ENCODE data around the gene FRG2B.
"Not testable (repeated sequence)": the region's sequence is repeated elsewhere in the genome, so short reads cannot be mapped to it uniquely, and the experiment has no call there.

Gene FRG2B

DNA sequence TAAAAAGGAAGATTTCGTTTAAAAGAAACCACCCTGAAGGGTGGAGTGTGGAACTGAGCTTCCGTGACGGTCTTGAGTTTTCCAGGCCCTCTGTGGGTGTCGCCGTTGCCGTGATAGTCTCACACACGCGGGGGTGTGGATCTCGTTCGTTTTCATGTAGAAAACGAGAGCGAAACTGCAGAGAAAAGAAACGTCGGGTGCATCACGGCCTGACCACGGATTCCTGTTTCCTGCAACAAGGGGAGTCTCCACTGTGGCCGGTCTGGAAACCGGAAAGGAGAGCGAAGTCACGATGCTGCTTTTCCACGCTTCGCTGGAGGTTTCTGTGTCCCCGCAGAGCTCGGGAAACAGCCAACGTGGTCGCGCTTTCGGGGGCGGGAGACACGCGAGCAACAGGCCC lies 4.1 kb downstream of the FRG2B start:
- H3K27ac ChIP-seq (ENCODE audit: low read length); H3K4me1 ChIP-seq (ENCODE audit: control insufficient read depth, insufficient read depth, low read length); H3K9ac ChIP-seq (ENCODE audit: low read length in 2 of 2); H3K36me3 ChIP-seq (ENCODE audit: control insufficient read depth in 2 of 2, insufficient read depth in 2 of 2, low read length in 2 of 2); H3K4me3 ChIP-seq (ENCODE audit: low read length in 2 of 2); H3K9me3 ChIP-seq (ENCODE audit: control insufficient read depth in 2 of 2, low read length in 2 of 2): not testable (repeated sequence)
- H3K27me3 ChIP-seq (ENCODE audit: control insufficient read depth in 1 of 2, insufficient read depth in 2 of 2, low read length in 2 of 2), result peaks cover 14 to 15% of the 10 kb centered on the region in 2 donors

DNA sequence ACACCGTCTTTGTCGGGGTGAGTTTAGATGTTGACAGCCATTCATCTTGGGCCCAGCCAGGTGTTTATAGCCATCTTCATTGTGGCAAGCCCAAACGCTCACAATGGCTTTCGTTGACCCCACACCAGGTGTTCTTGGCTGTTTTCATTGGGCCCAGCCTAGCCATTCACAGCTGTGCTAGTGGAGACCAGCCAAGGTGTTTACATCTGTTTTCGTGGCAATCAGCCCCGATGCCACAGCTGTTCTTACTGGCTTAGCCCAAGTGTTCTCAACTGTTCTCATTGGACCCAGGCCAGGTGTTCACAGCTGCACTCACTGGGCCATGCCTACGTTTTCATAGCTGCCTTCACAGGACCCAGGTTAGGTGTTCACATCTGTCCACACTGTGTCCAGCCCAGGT lies 7.7 kb downstream of the FRG2B start:
- no peaks in the 10 kb centered on the region for H3K9me3 ChIP-seq (ENCODE audit: control insufficient read depth in 2 of 2, low read length in 2 of 2)
- H3K27ac ChIP-seq (ENCODE audit: low read length), result no peak overlapping the region
- no peak overlapping the region for H3K4me3 ChIP-seq (ENCODE audit: low read length in 2 of 2)
- H3K9ac ChIP-seq (ENCODE audit: low read length in 2 of 2), result no peak overlapping the region
- peaks cover 14 to 15% of the 10 kb centered on the region in 2 donors for H3K27me3 ChIP-seq (ENCODE audit: control insufficient read depth in 1 of 2, insufficient read depth in 2 of 2, low read length in 2 of 2)
- no peaks in the 10 kb centered on the region for H3K36me3 ChIP-seq (ENCODE audit: control insufficient read depth in 2 of 2, insufficient read depth in 2 of 2, low read length in 2 of 2)
- no peaks in the 10 kb centered on the region for H3K4me1 ChIP-seq (ENCODE audit: control insufficient read depth, insufficient read depth, low read length)

DNA sequence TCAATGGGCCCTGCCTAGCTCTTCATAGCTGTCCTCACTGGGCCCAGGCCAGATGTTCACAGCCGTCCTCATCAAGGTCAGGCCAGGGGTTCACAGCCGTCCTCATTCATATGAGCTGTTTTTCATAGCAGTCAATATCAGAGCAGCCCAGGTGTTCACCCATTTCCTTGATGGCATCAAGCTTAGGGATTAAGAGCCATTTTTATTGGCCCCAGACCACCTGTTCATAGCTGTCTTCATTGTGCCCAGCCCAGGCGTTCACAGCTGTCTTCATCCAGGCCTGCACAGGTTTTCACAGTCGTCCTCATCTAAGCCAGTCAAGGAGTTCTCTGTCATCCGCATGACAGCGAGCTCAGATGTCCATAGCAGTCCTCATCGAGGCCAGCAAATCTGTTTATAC lies 9.4 kb downstream of the FRG2B start:
- H3K27ac ChIP-seq (ENCODE audit: low read length), result no peak overlapping the region
- no peaks in the 10 kb centered on the region for H3K9me3 ChIP-seq (ENCODE audit: control insufficient read depth in 2 of 2, low read length in 2 of 2)
- H3K36me3 ChIP-seq (ENCODE audit: control insufficient read depth in 2 of 2, insufficient read depth in 2 of 2, low read length in 2 of 2), result no peaks in the 10 kb centered on the region
- no peak overlapping the region for H3K9ac ChIP-seq (ENCODE audit: low read length in 2 of 2)
- peaks cover 14 to 15% of the 10 kb centered on the region in 2 donors for H3K27me3 ChIP-seq (ENCODE audit: control insufficient read depth in 1 of 2, insufficient read depth in 2 of 2, low read length in 2 of 2)
- H3K4me3 ChIP-seq (ENCODE audit: low read length in 2 of 2), result no peak overlapping the region
- H3K4me1 ChIP-seq (ENCODE audit: control insufficient read depth, insufficient read depth, low read length), result no peaks in the 10 kb centered on the region

DNA sequence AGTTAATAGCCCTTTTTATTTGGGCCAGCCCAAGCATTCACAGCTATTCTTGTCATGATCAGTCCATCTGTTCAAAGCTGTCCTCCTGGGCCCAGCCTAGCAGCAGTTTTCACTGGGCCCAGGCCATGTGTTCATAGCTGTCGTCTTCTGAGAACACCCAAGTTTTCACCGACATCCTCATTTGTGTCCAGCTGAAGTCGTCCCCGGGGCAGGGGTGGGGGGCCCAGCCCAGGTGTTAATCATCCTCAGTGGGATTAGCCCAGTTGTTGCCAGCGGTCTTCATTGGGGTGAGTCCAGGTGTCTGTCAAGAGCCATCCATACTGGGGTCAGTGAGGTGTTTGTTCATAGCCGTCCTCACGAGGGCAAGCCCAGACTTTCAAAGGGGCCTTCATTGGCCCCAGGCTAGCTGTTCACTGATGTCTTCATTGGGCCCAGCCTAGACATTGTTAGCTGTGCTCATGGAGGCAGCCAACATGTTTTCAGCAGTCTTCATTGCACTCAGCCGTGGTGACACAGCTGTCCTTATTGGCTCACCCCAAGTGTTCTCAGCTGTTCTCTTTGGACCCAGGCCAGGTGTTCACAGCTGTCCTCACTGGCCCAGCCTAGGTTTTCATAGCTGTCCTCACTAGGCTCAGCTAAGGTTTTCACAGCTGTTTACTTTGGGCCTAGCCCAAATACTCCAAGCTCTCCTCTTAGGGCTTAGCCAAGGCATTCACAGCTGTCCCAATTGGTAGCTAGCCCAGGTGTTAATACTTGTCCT lies 10.0 kb downstream of the FRG2B start:
- H3K27ac ChIP-seq (ENCODE audit: low read length), result no peak overlapping the region
- no peaks in the 10 kb centered on the region for H3K4me1 ChIP-seq (ENCODE audit: control insufficient read depth, insufficient read depth, low read length)
- H3K9ac ChIP-seq (ENCODE audit: low read length in 2 of 2), result no peak overlapping the region

DNA sequence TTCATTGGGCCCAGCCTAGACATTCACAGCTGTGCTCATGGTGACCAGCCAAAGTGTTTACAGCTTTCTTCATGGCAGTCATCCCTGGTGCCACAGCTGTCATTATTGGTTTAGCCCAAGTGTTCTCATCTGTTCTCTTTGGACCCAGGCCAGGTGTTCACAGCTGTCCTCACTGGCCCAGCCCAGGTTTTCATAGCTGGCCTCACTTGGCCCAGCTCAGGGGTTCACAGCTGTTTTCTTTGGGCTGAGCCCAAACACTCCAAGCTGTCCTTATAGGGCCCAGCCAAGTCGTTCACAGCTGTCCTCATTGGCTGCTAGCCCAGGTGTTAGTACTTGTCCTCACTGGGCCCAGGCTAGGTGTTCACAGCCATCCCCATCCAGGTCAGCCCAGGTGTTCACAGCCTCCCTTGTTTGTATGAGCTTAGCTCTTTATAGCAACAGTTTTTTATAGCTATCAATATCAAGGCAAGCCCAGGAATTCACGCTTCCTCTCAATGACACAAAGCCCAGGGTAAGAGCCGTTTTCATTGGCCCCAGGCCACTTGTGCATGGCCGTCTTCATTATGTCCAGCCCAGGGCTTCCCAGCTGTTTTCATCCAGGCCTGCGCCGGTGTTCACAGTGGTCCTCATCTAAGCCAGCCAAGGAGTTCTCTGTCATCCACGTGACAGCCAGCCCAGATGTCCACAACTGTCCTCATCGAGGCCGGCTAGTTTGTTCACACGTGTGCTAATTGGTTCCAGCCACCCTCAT lies 11.6 kb downstream of the FRG2B start:
- Histone ChIP-seq H3K27ac (ENCODE audit: low read length) (no peak overlapping the region), H3K4me1 (ENCODE audit: control insufficient read depth, insufficient read depth, low read length) (no peaks in the 10 kb centered on the region), H3K27me3 (ENCODE audit: control insufficient read depth in 1 of 2, insufficient read depth in 2 of 2, low read length in 2 of 2) (peaks cover 0 to 7% of the 10 kb centered on the region in 2 donors), H3K4me3 (ENCODE audit: low read length in 2 of 2) (no peak overlapping the region), H3K9ac (ENCODE audit: low read length in 2 of 2) (no peak overlapping the region), H3K36me3 (ENCODE audit: control insufficient read depth in 2 of 2, insufficient read depth in 2 of 2, low read length in 2 of 2) (no peaks in the 10 kb centered on the region), H3K9me3 (ENCODE audit: control insufficient read depth in 2 of 2, low read length in 2 of 2) (no peaks in the 10 kb centered on the region)

More for the DNA sequence above, 10.0 kb downstream of the FRG2B start:
- no peaks in the 10 kb centered on the region for H3K9me3 ChIP-seq (ENCODE audit: control insufficient read depth in 2 of 2, low read length in 2 of 2)
- no peaks in the 10 kb centered on the region for H3K36me3 ChIP-seq (ENCODE audit: control insufficient read depth in 2 of 2, insufficient read depth in 2 of 2, low read length in 2 of 2)
- H3K4me3 ChIP-seq (ENCODE audit: low read length in 2 of 2), result no peak overlapping the region
- peaks cover 10 to 11% of the 10 kb centered on the region in 2 donors for H3K27me3 ChIP-seq (ENCODE audit: control insufficient read depth in 1 of 2, insufficient read depth in 2 of 2, low read length in 2 of 2)

DNA sequence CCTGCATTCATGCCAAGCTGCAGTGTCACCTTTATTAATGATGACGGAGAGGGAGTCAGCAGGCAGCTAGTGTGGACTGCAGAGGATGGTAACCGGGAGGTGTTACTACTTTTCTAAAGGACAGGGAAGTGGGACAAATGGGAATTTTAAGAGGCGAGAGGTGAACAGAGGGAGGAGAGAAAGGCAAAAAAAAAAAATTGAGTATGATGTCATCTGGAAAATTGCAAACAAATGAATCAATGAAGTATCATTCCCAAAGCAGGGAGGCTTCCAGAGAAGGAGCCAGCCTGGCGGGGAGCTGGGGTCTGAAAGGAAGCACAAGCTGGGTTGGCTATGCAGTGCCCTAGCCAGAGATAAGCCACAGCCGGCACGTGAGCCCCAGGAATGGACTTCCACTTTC lies 12.9 kb downstream of the FRG2B start:
- Histone ChIP-seq H3K27ac (ENCODE audit: low read length) (no peak overlapping the region), H3K9me3 (ENCODE audit: control insufficient read depth in 2 of 2, low read length in 2 of 2) (no peaks in the 10 kb centered on the region), H3K9ac (ENCODE audit: low read length in 2 of 2) (no peak overlapping the region), H3K4me1 (ENCODE audit: control insufficient read depth, insufficient read depth, low read length) (no peaks in the 10 kb centered on the region), H3K4me3 (ENCODE audit: low read length in 2 of 2) (no peak overlapping the region), H3K27me3 (ENCODE audit: control insufficient read depth in 1 of 2, insufficient read depth in 2 of 2, low read length in 2 of 2) (peaks cover 0 to 2% of the 10 kb centered on the region in 2 donors), H3K36me3 (ENCODE audit: control insufficient read depth in 2 of 2, insufficient read depth in 2 of 2, low read length in 2 of 2) (no peaks in the 10 kb centered on the region)

DNA sequence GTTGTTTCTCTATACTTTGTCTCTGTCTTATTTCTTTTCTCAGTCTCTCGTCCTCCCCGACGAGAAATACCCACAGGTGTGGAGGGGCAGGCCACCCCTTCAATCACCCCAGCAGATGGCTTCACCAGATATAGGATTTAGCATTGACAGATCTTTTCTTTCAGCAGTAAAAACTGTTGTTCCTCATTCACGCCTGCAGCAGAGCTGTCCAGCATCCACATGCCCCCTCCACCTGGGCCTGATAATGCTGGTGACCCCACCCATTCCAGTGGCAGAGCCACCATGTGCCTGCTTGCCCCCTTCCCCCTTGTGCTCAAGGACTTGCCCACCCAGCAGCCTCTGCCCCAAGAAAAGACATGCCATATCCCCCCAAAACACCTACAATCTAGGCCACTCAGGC lies 15.5 kb downstream of the FRG2B start:
- Histone ChIP-seq H3K36me3 (ENCODE audit: control insufficient read depth in 2 of 2, insufficient read depth in 2 of 2, low read length in 2 of 2) (no peaks in the 10 kb centered on the region), H3K27me3 (ENCODE audit: control insufficient read depth in 1 of 2, insufficient read depth in 2 of 2, low read length in 2 of 2) (peaks cover 0 to 5% of the 10 kb centered on the region in 2 donors), H3K4me3 (ENCODE audit: low read length in 2 of 2) (no peak overlapping the region), H3K9ac (ENCODE audit: low read length in 2 of 2) (no peak overlapping the region), H3K27ac (ENCODE audit: low read length) (no peak overlapping the region), H3K4me1 (ENCODE audit: control insufficient read depth, insufficient read depth, low read length) (no peaks in the 10 kb centered on the region), H3K9me3 (ENCODE audit: control insufficient read depth in 2 of 2, low read length in 2 of 2) (no peaks in the 10 kb centered on the region)

DNA sequence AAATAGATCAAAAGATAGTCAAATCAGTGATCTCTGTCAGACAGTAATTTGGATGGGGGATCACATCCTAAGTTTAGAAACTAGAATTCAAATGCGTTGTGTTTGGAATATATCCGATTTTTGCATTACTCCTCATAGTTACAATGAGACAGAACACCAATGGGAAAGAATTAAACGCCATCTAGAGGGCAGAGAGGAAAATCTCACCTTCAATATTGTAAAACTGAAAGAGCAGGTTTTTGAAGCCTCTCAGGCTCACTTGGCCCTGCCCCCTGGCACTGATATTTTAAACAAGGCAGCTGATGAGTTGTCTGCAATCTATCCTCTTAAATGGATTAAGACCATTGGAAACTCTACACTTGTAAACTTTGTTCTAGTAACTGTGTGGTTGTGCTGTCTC lies 17.7 kb downstream of the FRG2B start:
- Histone ChIP-seq H3K36me3 (ENCODE audit: control insufficient read depth in 2 of 2, insufficient read depth in 2 of 2, low read length in 2 of 2) (no peaks in the 10 kb centered on the region), H3K4me3 (ENCODE audit: low read length in 2 of 2) (no peak overlapping the region), H3K4me1 (ENCODE audit: control insufficient read depth, insufficient read depth, low read length) (no peaks in the 10 kb centered on the region), H3K9me3 (ENCODE audit: control insufficient read depth in 2 of 2, low read length in 2 of 2) (no peaks in the 10 kb centered on the region), H3K9ac (ENCODE audit: low read length in 2 of 2) (no peak overlapping the region), H3K27ac (ENCODE audit: low read length) (no peak overlapping the region), H3K27me3 (ENCODE audit: control insufficient read depth in 1 of 2, insufficient read depth in 2 of 2, low read length in 2 of 2) (peaks cover 7 to 15% of the 10 kb centered on the region in 2 donors)

DNA sequence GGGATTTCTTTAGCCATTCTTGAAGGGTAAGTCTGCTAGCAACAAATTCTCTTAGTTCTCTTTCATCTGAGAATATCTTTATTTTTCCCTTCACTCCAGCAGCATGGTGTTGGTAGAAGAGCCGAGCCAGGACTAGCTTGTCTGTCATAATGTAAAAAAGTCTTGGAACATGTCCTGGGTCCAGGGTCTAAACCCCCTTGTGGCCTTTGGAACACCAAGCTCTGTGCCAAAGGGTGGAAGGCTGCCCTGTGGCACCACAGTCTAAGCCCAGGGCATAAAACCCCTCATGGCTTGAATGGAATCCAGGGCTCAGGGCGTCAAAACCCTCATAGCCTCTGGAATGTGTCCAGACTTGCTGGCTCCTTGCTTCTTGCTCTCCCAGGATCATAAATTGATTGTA lies 23.2 kb downstream of the FRG2B start:
- H3K9me3 ChIP-seq (ENCODE audit: control insufficient read depth in 2 of 2, low read length in 2 of 2); H3K27ac ChIP-seq (ENCODE audit: low read length); H3K4me3 ChIP-seq (ENCODE audit: low read length in 2 of 2); H3K4me1 ChIP-seq (ENCODE audit: control insufficient read depth, insufficient read depth, low read length); H3K9ac ChIP-seq (ENCODE audit: low read length in 2 of 2); H3K36me3 ChIP-seq (ENCODE audit: control insufficient read depth in 2 of 2, insufficient read depth in 2 of 2, low read length in 2 of 2): not testable (repeated sequence)
- H3K27me3 ChIP-seq (ENCODE audit: control insufficient read depth in 1 of 2, insufficient read depth in 2 of 2, low read length in 2 of 2), result peaks cover 17 to 19% of the 10 kb centered on the region in 2 donors

DNA sequence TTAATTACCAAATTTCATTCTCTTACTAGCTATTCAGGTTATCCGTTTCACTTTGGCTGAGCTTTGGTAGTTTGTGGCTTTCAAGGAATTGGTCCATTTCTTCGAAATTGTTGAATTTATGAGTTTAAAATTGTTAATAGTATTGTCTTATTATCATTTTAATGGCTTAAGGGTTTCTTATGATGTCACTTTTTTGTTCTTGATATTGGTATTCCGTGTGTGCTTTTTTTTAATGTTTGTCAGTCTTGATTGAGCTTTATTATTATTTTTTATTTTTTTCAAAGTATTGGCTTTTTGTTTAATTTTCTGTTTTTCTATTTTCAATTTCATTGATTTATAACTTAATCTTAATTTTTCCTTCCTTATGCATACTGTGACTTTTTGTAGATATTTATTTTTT lies 25.9 kb downstream of the FRG2B start:
- H3K27me3 ChIP-seq (ENCODE audit: control insufficient read depth in 1 of 2, insufficient read depth in 2 of 2, low read length in 2 of 2), result peaks cover 17% of the 10 kb centered on the region in 2 donors
- H3K4me1 ChIP-seq (ENCODE audit: control insufficient read depth, insufficient read depth, low read length), result no peaks in the 10 kb centered on the region
- no peak overlapping the region for H3K4me3 ChIP-seq (ENCODE audit: low read length in 2 of 2)
- H3K36me3 ChIP-seq (ENCODE audit: control insufficient read depth in 2 of 2, insufficient read depth in 2 of 2, low read length in 2 of 2), result no peaks in the 10 kb centered on the region
- no peaks in the 10 kb centered on the region for H3K9me3 ChIP-seq (ENCODE audit: control insufficient read depth in 2 of 2, low read length in 2 of 2)
- H3K9ac ChIP-seq (ENCODE audit: low read length in 2 of 2), result no peak overlapping the region
- H3K27ac ChIP-seq (ENCODE audit: low read length), result no peak overlapping the region

DNA sequence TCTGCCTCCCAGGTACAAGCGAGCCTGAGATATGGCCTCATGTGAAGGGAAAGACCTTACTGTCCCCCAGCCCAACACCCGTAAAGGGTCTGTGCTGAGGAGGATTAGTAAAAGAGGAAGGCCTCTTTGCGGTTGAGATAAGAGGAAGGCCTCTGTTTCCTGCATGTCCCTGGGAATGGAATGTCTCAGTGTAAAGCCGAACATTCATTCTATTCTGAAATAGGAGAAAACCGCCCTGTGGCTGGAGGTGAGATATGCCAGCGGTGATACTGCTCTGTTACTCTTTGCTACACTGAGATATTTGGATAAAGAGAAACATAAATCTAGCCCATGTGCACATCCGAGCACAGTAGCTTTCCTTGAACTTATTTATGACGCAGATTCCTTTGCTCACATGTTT lies 26.7 kb downstream of the FRG2B start:
- not testable (repeated sequence) for H3K4me1 ChIP-seq (ENCODE audit: control insufficient read depth, insufficient read depth, low read length)

More for the DNA sequence above, 26.7 kb downstream of the FRG2B start:
- not testable (repeated sequence) for H3K36me3 ChIP-seq (ENCODE audit: control insufficient read depth in 2 of 2, insufficient read depth in 2 of 2, low read length in 2 of 2); H3K4me3 ChIP-seq (ENCODE audit: low read length in 2 of 2); H3K27ac ChIP-seq (ENCODE audit: low read length); H3K9ac ChIP-seq (ENCODE audit: low read length in 2 of 2); H3K9me3 ChIP-seq (ENCODE audit: control insufficient read depth in 2 of 2, low read length in 2 of 2)
- peaks cover 12 to 20% of the 10 kb centered on the region in 2 donors for H3K27me3 ChIP-seq (ENCODE audit: control insufficient read depth in 1 of 2, insufficient read depth in 2 of 2, low read length in 2 of 2)

Measured in stomach smooth muscle (tissue), 2 donors.